GM18511 (cell line): ENCODE measurements around the gene RBM33.
A peak's percentile ranks its signal among the peaks of the same experiment; 100 is the strongest.

Source experiments
- ATAC-seq: cut with Tn5 transposase; IDR thresholded peaks from one replicate; pipeline ENCODE4 v1.9.1; 2021; ENCODE audit warnings: mild to moderate bottlenecking, moderate library complexity; ENCODE audit not compliant: unreplicated experiment

RBM33 gene

GRCh38 chr7:155791214-155791737 lies 146.8 kb downstream of the RBM33 start:
- no peak for ATAC-seq

- no peak for ATAC-seq
Measured at GRCh38 chr7:155791836-155792235, 147.4 kb downstream of the RBM33 start.

DNA sequence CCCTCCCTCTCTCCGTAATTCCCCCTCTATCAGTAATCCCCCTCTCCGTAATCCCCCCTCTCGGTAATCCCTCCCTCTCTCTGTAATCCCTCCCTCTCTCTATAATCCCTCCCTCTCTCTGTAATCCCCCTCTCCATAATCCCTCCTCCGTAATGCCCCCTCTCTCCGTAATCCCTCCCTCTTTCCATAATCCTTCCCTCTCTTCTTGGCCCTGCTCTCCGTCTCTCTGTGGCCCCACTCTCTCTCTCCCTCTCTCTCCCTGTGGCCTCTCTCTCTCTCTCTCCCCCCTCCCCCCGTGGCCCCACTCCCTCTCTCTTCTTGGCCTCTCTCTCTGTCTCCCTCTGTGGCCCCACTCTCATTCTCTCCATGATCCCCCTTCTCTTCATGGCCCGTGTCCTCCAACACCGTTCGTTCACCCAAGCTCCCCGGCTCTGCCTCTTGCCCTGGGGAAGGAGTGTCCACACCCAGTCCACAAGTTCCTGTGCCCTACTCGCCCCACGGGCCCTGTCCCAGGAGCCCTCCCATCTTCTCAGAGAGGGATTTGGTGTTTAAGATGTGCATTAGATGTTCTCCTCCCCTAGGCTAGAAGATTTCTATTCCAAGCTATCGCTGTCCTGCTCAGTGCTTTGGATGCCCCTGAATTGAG lies 148.0 kb downstream of the RBM33 start:
- no peak for ATAC-seq

GRCh38 chr7:155792999-155793560 lies 148.6 kb downstream of the RBM33 start:
- ATAC-seq: no peak

GRCh38 chr7:155793720-155794119 lies 149.3 kb downstream of the RBM33 start:
- ATAC-seq: no peak

DNA sequence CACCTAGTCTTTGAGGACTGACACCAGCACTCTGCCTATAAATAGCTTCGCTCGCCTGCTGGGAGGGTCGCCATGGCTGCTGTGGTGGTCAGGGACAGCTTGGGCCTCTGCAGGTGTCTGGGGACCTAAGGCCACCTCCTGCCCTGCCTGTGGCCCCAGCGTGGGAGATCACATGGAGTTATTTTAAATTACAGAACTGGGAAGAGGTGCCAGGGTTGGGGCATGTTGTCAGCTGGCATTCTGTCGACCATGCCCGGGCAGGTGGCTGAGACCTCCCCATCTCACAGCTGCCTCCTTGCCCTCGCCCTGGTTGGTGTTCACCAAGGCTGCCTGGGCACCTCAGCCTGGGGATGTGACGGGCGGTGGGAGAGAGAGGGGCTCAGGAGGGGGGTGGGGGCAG lies 149.7 kb downstream of the RBM33 start:
- no peak for ATAC-seq

- ATAC-seq: no peak
Measured at GRCh38 chr7:155795401-155795800, 150.9 kb downstream of the RBM33 start.

DNA sequence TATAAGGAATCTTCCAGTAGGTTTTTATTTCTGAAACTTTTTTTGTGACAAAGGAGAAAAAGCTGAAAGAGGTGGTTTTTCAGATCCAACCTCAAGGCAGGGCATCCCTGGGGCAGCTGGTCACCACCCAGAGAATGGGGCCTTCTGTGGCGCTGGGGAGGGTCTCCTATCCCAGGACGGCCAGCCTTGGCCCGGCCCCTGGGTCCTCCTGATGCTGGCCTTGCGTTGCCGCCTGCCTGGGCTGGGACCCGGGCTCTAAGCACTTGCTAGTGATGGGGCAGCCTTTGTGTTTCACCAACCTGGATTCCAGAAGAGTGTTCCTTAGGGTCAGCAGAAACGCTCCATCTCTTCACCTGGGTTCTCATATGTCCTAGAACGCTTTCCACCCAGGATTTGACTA lies 151.5 kb downstream of the RBM33 start:
- ATAC-seq: no peak

DNA sequence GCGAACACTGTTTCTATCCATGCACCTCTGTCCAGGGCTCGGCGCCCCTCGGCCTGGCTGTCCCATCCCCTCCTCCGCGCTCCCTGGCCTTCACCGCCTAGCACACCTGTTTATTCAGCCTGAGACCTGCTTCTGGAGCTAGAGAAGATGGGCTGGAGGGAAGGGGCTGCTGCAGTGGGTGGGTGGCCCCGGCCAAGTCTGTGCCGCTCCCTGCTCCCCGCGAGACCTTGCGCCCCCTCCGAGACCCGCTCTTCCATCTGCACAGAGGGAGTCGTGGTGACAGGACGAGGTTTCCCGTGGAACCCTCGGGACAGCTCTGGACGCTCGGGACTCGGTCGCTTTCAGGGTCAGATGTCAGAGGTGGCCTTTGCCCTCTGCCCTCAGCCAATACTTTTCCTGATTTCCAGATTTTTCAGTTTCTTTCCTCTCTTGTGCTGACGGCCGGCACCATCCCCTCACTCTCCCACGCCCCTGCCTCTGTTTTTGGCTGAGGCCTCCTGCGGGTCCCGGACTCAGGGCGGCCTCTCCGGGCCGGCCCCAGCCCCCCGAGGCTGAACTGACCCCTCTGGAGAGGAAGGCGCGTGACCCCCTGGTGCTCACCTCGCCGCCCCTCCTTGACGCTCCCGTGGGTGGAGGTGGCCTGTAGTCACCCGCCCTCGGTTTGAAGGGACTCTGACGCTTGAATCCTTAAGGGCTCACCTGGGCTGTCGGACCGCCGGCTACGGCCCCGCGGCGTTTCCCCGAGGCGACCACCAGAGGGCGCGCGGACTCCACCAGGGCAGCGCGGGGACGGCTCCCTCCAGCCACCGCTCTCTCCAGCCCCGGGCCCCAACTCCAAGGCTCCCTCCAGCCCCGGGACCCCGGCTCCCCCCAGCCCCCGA lies 152.2 kb downstream of the RBM33 start:
- ATAC-seq: peak; percentile 88

DNA sequence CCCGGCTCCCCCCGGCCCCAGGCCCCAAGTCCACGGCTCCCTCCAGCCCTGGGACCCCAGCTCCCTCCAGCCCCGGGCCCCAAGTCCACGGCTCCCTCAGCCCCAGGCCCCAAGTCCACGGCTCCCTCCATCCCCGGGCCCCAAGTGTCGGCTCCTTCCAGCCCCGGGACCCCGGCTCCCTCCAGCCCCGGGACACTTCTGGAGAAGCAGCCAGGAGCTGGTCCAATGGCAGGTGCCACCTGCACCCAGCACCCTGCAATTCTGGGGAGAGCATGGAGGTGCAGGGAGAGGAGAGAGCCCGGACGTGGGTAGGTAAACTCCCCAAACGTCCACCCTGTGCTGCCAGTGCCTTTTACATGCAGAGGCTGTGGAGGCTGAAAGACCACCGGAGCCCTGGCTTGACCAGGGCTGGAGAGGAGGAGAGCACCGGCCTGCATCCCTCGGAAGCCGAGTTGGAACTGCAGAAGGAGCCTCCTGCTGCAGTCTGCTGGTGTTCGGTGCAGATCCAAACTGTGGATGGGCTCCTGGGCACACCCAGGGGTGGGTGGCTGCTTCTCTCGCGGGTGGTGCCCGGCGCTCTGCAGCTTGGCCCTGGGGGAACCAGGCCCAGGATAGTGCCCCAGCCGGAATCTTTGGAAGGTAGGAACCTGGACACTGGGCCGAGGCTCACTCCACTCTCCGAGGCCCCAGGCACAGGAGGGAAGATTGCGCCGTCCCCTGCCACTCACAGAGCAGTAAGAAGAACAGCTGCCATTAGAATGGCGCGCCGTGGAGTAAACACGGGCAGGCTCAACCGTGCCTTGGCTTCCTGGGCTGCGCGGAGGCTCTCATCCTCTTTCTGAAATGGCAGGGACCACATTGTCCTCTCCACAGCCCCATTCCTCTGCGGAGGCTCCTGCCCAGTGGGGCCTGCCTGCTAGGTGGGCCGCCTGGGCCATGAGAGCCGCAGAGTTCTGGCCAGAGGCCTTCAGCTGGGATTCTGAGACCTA lies 153.1 kb downstream of the RBM33 start:
- peak; percentile 33 for ATAC-seq

GRCh38 chr7:155798673-155799439 lies 154.4 kb downstream of the RBM33 start:
- ATAC-seq: no peak

GRCh38 chr7:155799514-155799913 lies 155.1 kb downstream of the RBM33 start:
- no peak for ATAC-seq

- no peak for ATAC-seq
Measured at GRCh38 chr7:155800301-155800700, 155.8 kb downstream of the RBM33 start.

- no peak for ATAC-seq
Measured at GRCh38 chr7:155800741-155801267, 156.3 kb downstream of the RBM33 start.

DNA sequence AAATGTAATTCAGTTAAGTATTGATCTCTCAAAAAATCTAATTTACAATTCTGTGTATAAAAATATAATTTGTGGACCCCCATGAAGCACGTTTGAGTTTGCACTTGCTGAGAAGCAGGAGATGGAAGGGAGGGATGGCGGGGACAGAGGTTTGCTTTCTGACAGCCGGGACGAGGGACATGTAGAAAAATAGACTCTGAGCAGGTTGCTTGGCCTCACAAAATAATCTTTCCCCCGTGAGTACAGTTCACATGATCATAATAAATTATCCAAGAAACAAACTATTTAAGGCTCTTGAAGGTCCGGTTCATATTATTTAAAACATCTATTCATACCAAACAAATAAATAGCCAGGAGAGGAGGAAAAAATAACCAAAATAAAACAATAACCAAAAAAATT lies 157.8 kb downstream of the RBM33 start:
- ATAC-seq: no peak

DNA sequence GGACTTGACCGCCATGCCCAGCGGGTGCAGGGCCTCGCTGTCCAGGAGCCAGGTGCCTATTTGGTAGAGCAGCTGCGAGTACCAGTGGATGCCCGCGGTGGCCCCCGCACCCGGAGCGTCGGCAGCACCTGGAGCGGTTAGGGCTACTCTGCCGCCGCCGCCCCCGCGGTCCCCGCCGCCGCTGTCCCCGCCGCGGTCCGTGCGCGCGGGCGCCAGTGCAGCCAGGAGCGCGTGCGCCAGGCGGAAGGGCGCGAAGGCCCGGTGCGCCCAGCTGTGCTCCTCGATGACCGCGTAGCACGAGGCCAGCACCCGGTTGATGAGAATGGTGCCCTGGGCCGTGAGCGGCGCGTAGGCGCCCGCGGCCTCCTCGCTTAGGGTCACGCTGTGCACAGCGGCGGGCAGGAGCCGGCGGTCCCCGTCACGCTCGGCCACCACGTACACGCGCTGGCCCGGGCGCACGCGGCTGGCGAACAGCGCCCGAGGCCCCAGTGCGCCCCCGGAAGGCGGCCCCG lies 158.5 kb downstream of the RBM33 start:
- ATAC-seq: no peak

GRCh38 chr7:155803418-155804376 lies 159.2 kb downstream of the RBM33 start:
- no peak for ATAC-seq

DNA sequence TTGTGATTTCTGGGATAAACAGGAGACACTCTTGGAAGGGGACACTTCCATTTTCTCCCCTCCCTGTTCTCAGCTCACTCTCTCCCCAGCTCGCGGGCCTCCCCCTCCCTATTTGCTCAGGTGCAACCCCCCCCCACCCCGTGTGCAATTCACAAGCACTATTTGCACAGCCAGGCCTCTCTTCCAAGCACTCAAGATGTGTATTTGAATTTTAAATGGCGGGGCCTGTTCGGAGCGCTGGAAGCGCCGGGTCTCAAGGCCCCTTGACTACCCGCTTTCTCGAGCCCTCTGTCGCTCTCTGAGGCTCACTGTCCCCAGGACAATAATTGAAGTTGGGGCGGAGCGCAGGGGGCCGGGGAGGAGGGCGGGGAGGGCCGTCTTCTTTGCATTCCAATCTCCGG lies 160.0 kb downstream of the RBM33 start:
- ATAC-seq: no peak
